GM12878 (cell line): Measurements from ENCODE around the gene SLC22A23.

Experiments
- BCLAF1 ChIP-seq: fragments of 450-650 bp; IDR thresholded peaks from 2 replicates; pipeline ENCODE4 v1.6.1; 2017; ENCODE audit warnings: antibody characterized with exemption, mild to moderate bottlenecking, moderate library complexity
- CREB1 ChIP-seq: IDR thresholded peaks from 2 replicates; pipeline ENCODE4 v1.6.1; 2012; ENCODE audit warnings: low read depth, mild to moderate bottlenecking, inconsistent platforms
- CTCF ChIP-seq, 3 experiments: IDR thresholded peaks in 2 of 3; conservative IDR thresholded peaks in 1 of 3; 2 replicates each; pipeline ENCODE4 v1.5.1; 2011; ENCODE audit warnings: low read depth in 3 of 3, low read length in 3 of 3, mild to moderate bottlenecking in 3 of 3, control low read depth in 2 of 3, moderate library complexity in 2 of 3, inconsistent platforms in 1 of 3, mixed read lengths in 1 of 3; ENCODE audit not compliant: control insufficient read depth in 2 of 3, insufficient read depth in 1 of 3; ENCODE audit errors: extremely low read depth in 1 of 3
- NFIC ChIP-seq: IDR thresholded peaks from 2 replicates; pipeline ENCODE4 v1.6.1; 2012; ENCODE audit warnings: low read depth, mild to moderate bottlenecking, inconsistent platforms, low read length, moderate library complexity
- POLR2A ChIP-seq: IDR thresholded peaks from 2 replicates; pipeline ENCODE4 v1.6.1; 2011; ENCODE audit warnings: low read depth, mild to moderate bottlenecking, low read length
- POLR2AphosphoS5 ChIP-seq: IDR thresholded peaks from 2 replicates; pipeline ENCODE4 v1.6.1; 2011; ENCODE audit warnings: mild to moderate bottlenecking, low read length, inconsistent platforms
- RCOR1 ChIP-seq: conservative IDR thresholded peaks from 2 replicates; pipeline ENCODE4 v1.6.1; 2012; ENCODE audit warnings: low read depth, low read length, improper control_type of control experiment
- SIN3A ChIP-seq: IDR thresholded peaks from 2 replicates; pipeline ENCODE4 v1.6.1; 2012; ENCODE audit warnings: low read depth, low read length, improper control_type of control experiment

GRCh38 chr6:3350252-3350796 lies 106.5 kb downstream of the SLC22A23 start:
- TF ChIP-seq CTCF (IDR thresholded peaks at IDR 0.05 in 2 of 3, conservative IDR thresholded peaks at IDR 0.05 in 1 of 3; ENCODE audit: control insufficient read depth in 2 of 3, extremely low read depth in 1 of 3, insufficient read depth in 1 of 3, low read depth in 3 of 3, low read length in 3 of 3) (no peak), RCOR1 (no peak), BCLAF1 (no peak), POLR2A (no peak), POLR2AphosphoS5 (no peak), NFIC (no peak), CREB1 (no peak), SIN3A (no peak)
